ENCODE results near the gene NOL12. TPM values are rescaled to one million over a fixed set of nuclear protein-coding genes. Genes with fewer than 3 reads are reported as not detected.

The NOL12 gene
- total RNA-seq, 1 donor from 2014 or later: 23.0 TPM

DNA sequence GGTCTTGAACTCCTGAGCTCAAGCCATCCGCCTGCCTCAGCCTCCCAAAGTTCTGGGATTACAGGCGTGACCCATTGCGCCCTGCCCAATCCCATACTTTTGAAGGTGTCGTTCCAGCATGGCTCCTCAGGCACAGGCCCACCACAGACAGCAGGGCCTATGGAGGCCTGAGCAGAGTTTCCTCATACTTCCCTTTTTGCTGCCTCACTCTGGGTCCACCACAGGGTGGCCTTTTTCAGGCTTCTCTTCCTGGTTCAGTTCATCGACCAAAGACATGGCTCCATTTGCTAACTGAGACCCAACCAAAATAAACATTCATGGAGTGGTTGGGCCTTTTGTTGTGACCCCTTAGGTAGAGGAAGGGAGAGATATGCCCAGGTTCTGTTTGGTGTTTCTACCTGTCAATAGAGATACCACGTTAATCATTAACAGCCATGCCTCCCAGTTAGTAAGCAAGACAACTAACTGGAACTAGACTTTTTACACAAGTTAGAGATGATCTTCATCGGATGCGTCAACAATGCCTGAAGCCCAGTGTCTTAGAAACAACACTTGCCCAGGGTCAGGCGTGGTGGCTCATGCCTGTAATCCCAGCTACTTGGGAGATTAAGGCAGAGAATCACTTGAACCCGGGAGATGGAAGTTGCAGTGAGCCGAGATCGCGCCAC lies 45.8 kb downstream of the NOL12 start:
- Histone ChIP-seq H3K27ac (peak overlapping the region; percentile 5), H3K9me3 (no peaks in the 10 kb centered on the region), H3K27me3 (ENCODE audit: low read depth) (no peaks in the 10 kb centered on the region), H3K36me3 (no peaks in the 10 kb centered on the region), H3K4me3 (no peak overlapping the region), H3K4me1 (peaks cover 50% of the 10 kb centered on the region)
- TF ChIP-seq, protein P1, sequence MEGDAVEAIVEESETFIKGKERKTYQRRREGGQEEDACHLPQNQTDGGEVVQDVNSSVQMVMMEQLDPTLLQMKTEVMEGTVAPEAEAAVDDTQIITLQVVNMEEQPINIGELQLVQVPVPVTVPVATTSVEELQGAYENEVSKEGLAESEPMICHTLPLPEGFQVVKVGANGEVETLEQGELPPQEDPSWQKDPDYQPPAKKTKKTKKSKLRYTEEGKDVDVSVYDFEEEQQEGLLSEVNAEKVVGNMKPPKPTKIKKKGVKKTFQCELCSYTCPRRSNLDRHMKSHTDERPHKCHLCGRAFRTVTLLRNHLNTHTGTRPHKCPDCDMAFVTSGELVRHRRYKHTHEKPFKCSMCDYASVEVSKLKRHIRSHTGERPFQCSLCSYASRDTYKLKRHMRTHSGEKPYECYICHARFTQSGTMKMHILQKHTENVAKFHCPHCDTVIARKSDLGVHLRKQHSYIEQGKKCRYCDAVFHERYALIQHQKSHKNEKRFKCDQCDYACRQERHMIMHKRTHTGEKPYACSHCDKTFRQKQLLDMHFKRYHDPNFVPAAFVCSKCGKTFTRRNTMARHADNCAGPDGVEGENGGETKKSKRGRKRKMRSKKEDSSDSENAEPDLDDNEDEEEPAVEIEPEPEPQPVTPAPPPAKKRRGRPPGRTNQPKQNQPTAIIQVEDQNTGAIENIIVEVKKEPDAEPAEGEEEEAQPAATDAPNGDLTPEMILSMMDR (IDR thresholded peaks at IDR 0.05): no peak
- ATAC-seq (peak; percentile 41 to 43), DNase-seq (no peak)
- intact Hi-C loops (cut with DNase I): no loop called here

DNA sequence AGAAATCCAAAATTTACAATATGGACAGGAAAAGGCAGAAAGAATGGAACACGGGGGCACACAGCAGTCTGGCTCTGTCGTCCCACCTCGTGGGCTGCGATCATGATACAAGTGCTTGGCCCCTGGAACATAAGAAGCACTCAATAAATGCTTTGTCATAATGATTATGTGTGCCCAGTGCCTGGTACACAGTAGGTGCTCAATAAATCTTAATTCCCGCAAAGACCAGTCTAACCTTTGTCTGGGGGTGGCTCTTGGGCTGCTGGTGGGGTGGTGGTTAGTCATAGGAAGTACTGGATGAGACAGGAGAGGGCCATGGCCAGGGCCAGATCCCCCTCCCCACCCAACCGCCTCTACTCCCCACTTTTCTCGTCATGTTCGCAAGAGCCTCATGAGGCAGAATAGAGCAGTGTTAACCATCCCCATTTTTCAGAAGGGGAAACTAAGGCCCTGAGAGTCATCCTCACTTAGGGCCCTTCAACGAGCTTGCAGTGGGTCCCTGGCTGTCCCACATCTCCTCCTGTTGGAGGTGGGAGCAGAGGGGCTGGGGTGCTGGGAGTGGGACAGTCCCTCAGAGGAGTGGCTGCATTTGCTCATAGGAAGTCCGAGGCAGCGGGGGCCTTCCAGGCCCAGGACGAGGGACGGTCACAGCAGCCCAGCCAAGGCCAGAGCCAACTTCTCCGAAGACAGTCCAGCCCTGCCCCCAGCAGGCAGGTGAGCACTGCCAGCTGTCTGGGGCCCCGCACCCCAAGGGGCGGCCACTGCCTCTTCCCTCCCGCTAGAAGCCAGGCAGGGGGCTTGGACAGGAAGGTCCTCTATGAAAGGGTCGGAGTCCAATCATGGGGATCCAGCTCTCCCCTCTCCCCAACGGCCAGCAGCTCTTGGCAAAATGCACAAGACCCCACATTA lies 46.8 kb downstream of the NOL12 start:
- H3K9me3 ChIP-seq: no peaks in the 10 kb centered on the region
- H3K4me1 ChIP-seq: peaks cover 42% of the 10 kb centered on the region
- no peaks in the 10 kb centered on the region for H3K27me3 ChIP-seq (ENCODE audit: low read depth)
- intact Hi-C loops (cut with DNase I): no loop called here
- no peak for DNase-seq
- no peaks in the 10 kb centered on the region for H3K36me3 ChIP-seq
- TF ChIP-seq, protein P1 (IDR thresholded peaks at IDR 0.05): no peak
- H3K4me3 ChIP-seq: no peak overlapping the region
- H3K27ac ChIP-seq: no peak overlapping the region
- no peak for ATAC-seq

DNA sequence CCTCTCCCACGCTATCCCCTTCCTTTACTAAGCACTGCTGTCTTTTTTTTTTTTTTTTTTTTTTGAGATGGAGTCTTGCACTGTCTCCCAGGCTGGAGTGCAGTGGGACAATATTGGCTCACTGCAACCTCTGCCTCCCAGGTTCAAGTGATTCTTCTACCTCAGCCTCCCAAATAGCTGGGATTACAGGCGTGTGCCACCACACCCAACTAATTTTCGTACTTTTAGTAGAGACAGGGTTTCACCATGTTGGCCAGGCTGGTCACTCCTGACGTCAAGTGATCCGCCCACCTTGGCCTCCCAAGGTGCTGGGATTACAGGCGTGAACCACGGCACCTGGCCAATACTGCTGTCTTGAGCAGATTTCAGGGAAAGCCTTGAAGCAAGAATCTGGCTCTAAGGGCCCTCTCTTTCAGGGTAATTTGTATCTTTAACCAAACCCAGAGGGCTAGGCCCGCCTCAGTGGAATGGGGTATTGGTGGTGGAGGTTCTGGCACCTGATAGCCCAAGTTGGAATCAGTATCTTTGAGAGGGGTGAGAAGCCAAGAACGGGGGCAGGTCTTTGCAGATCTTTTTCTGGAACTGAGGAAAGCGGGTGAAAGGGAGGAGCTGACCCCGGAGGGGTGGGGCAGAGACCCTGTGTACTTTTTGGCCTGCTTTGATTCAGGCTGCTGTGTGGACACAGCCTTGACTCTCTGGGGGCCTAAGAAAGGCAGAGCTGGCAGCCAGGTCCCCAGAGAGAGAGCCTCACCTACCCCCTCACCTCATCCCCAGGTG lies 47.7 kb downstream of the NOL12 start:
- intact Hi-C loops (cut with DNase I): no loop called here
- H3K4me1 ChIP-seq: peaks cover 35% of the 10 kb centered on the region
- H3K27ac ChIP-seq: peak overlapping the region; percentile 25
- no peaks in the 10 kb centered on the region for H3K9me3 ChIP-seq
- TF ChIP-seq, protein P1 (IDR thresholded peaks at IDR 0.05): no peak
- no peaks in the 10 kb centered on the region for H3K36me3 ChIP-seq
- H3K27me3 ChIP-seq (ENCODE audit: low read depth): no peaks in the 10 kb centered on the region
- no peak overlapping the region for H3K4me3 ChIP-seq
- DNase-seq (no peak), ATAC-seq (peak in 1 of 2 donors; percentile 15)

DNA sequence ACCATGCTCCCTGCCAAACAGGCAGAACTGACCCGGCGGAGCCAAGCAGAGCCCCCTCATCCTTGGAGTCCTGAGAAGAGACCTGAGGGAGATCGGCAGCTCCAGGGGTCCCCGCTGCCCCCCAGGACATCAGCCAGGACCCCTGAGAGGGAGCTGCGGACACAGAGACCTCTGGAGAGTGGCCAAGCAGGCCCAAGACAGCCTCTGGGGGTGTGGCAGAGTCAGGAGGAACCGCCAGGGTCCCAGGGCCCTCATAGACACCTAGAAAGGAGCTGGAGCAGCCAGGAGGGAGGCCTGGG lies 48.2 kb downstream of the NOL12 start:
- Histone ChIP-seq H3K9me3 (no peaks in the 10 kb centered on the region), H3K4me3 (no peak overlapping the region), H3K27me3 (ENCODE audit: low read depth) (no peaks in the 10 kb centered on the region), H3K27ac (peak overlapping the region; percentile 25), H3K4me1 (peaks cover 37% of the 10 kb centered on the region), H3K36me3 (no peaks in the 10 kb centered on the region)
- intact Hi-C loops (cut with DNase I): no loop called here
- DNase-seq: no peak
- no peak for ATAC-seq
- TF ChIP-seq, protein P1 (IDR thresholded peaks at IDR 0.05): no peak

DNA sequence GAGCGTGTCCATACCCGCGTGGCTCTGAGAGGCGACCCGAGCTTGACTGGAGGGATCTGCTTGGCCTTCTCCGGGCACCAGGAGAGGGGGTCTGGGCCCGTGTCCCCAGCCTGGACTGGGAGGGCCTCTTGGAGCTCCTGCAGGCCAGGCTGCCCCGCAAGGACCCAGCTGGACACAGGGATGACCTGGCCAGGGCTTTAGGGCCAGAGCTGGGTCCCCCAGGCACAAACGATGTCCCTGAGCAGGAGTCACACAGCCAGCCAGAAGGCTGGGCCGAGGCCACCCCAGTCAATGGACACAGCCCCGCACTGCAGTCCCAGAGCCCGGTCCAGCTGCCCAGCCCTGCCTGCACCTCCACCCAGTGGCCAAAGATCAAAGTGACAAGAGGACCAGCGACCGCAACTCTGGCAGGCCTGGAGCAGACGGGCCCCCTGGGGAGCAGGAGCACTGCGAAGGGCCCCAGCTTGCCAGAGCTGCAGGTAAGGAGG lies 48.9 kb downstream of the NOL12 start:
- H3K27me3 ChIP-seq (ENCODE audit: low read depth): no peaks in the 10 kb centered on the region
- no peaks in the 10 kb centered on the region for H3K36me3 ChIP-seq
- peaks cover 40% of the 10 kb centered on the region for H3K4me1 ChIP-seq
- H3K4me3 ChIP-seq: no peak overlapping the region
- intact Hi-C loops (cut with DNase I): no loop called here
- H3K9me3 ChIP-seq: no peaks in the 10 kb centered on the region
- ATAC-seq (peak; percentile 55 to 63), DNase-seq (peak; percentile 67)
- H3K27ac ChIP-seq: no peak overlapping the region
- TF ChIP-seq, protein P1 (IDR thresholded peaks at IDR 0.05): peak; percentile 39
